CD4-positive, CD25-positive, alpha-beta regulatory T cell (primary cell): ENCODE data around the gene PCDH15. TPM values are rescaled to one million over a fixed set of nuclear protein-coding genes. Genes with fewer than 3 reads are reported as not detected.
A peak's percentile ranks its signal among the peaks of the same experiment; 100 is the strongest.
"Not testable (repeated sequence)": the region's sequence is repeated elsewhere in the genome, so short reads cannot be mapped to it uniquely, and the experiment has no call there.

Experiments
- ATAC-seq, 2 donors: fragments of 150-1000 bp; cut with Tn5 transposase; one replicate each; pipeline ENCODE4 v1.10.0; 2021; ENCODE audit warnings: low read depth in 2 of 2, moderate number of reproducible peaks in 2 of 2, moderate library complexity in 1 of 2
- DNase-seq, 3 donors: peaks; one replicate each; pipeline versions ENCODE4 v3.0.0 to v3.0.0-alpha.2; 2012 to 2022; ENCODE audit warnings: mixed read lengths in 1 of 3
- H3K27ac ChIP-seq: one replicate; pipeline ENCODE4 v1.7.0; 2013; ENCODE audit warnings: mild to moderate bottlenecking, low read length; ENCODE audit not compliant: insufficient read depth, poor library complexity, severe bottlenecking
- H3K27me3 ChIP-seq: one replicate; pipeline ENCODE4 v1.7.0; 2013; ENCODE audit warnings: low read length; ENCODE audit not compliant: control insufficient read depth, insufficient read depth
- H3K36me3 ChIP-seq: one replicate; pipeline ENCODE4 v1.7.0; 2013; ENCODE audit warnings: mild to moderate bottlenecking, low read length, moderate library complexity; ENCODE audit not compliant: control insufficient read depth, insufficient read depth
- H3K4me1 ChIP-seq: 2 replicates; pipeline ENCODE4 v1.7.0; 2013; ENCODE audit warnings: mild to moderate bottlenecking, low read length; ENCODE audit not compliant: insufficient read depth, control insufficient read depth, poor library complexity, severe bottlenecking
- H3K4me3 ChIP-seq: one replicate; pipeline ENCODE4 v1.7.0; 2013; ENCODE audit warnings: low read depth, mild to moderate bottlenecking, low read length, moderate library complexity
- H3K9me3 ChIP-seq, 2 experiments: 1 replicate in 1 of 2; 2 replicates in 1 of 2; pipeline ENCODE4 v1.7.0; 2013; ENCODE audit warnings: low read length in 2 of 2, mild to moderate bottlenecking in 1 of 2, moderate library complexity in 1 of 2; ENCODE audit not compliant: control insufficient read depth in 2 of 2
- H3K27ac Mint-ChIP-seq, 3 donors: one replicate each; pipeline ENCODE4 v1.8.0; 2020 to 2022; ENCODE audit warnings: mild to moderate bottlenecking in 3 of 3, mixed read lengths in 3 of 3, moderate library complexity in 2 of 3
- H3K27me3 Mint-ChIP-seq: one replicate; pipeline ENCODE4 v1.8.0; 2022; ENCODE audit warnings: mild to moderate bottlenecking, mixed read lengths
- H3K36me3 Mint-ChIP-seq: one replicate; pipeline ENCODE4 v1.8.0; 2020; ENCODE audit warnings: mixed read lengths
- H3K4me1 Mint-ChIP-seq, 4 donors: one replicate each; pipeline ENCODE4 v1.8.0; 2020 to 2022; ENCODE audit warnings: mixed read lengths in 4 of 4, mild to moderate bottlenecking in 1 of 4
- H3K4me3 Mint-ChIP-seq, 4 donors: one replicate each; pipeline ENCODE4 v1.8.0; 2020 to 2022; ENCODE audit warnings: mild to moderate bottlenecking in 4 of 4, mixed read lengths in 4 of 4, moderate library complexity in 3 of 4
- H3K9me3 Mint-ChIP-seq, 7 donors: one replicate each; pipeline ENCODE4 v1.8.0; 2020 to 2022; ENCODE audit warnings: mixed read lengths in 7 of 7, mild to moderate bottlenecking in 3 of 7, moderate library complexity in 2 of 7
- polyA plus RNA-seq, 4 donors: library from polyadenylated mRNA; unstranded; fragments of 300-500 nt; fragmentation: Illumina TruSeq; gene quantifications; one replicate each; pipeline ENCODE4 v1.2.3, GENCODE V29; 2021
- total RNA-seq: library from RNA; stranded (reverse); gene quantifications from one replicate; pipeline ENCODE4 v1.2.3, GENCODE V29; 2022

PCDH15 gene
- total and polyA plus RNA-seq, 5 donors from 2014 or later, result not detected

GRCh38 chr10:54554028-54554427, 247.0 kb downstream of the PCDH15 start:
- H3K27ac Mint-ChIP-seq, result no peak overlapping the region
- H3K9me3 ChIP-seq, result no peaks in the 10 kb centered on the region

DNA sequence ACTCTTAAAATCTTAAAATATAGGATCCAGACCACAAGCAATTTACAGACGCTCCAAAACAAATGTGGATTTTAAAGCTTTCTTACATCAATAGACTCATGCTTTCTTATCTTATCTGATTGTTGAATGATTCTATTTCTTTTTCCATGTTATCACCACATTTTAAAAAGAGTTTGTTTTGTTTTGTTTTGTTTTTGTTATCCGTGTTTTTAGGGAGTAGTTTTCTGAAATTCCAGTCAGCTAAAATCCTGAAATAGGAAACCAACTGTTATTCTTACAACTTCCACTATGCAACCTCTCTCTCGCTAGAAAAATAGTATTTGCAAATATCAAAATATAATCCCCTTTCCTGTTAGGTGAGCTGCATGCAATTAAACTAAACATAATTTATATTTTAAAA, 251.0 kb downstream of the PCDH15 start:
- Histone ChIP-seq H3K9me3 (no peaks in the 10 kb centered on the region), H3K27me3 (no peaks in the 10 kb centered on the region), H3K4me3 (no peak overlapping the region), H3K4me1 (no peaks in the 10 kb centered on the region), H3K36me3 (no peaks in the 10 kb centered on the region), H3K27ac (no peak overlapping the region)
- Mint-ChIP-seq H3K4me1 (no peaks in the 10 kb centered on the region), H3K36me3 (no peaks in the 10 kb centered on the region), H3K27ac (no peak overlapping the region), H3K4me3 (no peak overlapping the region), H3K9me3 (peaks cover 0 to 19% (median 5%) of the 10 kb centered on the region in 7 donors), H3K27me3 (no peaks in the 10 kb centered on the region)
- DNase-seq (no peak), ATAC-seq (no peak)

More at GRCh38 chr10:54554028-54554427, 247.0 kb downstream of the PCDH15 start:
- Mint-ChIP-seq H3K4me3 (no peak overlapping the region), H3K4me1 (no peaks in the 10 kb centered on the region), H3K36me3 (no peaks in the 10 kb centered on the region), H3K9me3 (peaks cover 0 to 13% (median 7%) of the 10 kb centered on the region in 7 donors), H3K27me3 (no peaks in the 10 kb centered on the region)
- Histone ChIP-seq H3K4me3 (no peak overlapping the region), H3K36me3 (no peaks in the 10 kb centered on the region), H3K27ac (no peak overlapping the region), H3K27me3 (no peaks in the 10 kb centered on the region), H3K4me1 (no peaks in the 10 kb centered on the region)
- ATAC-seq, result no peak
- no peak for DNase-seq

GRCh38 chr10:54531296-54531695, 269.7 kb downstream of the PCDH15 start:
- Mint-ChIP-seq H3K9me3 (peaks cover 4 to 33% (median 7%) of the 10 kb centered on the region in 7 donors), H3K36me3 (no peaks in the 10 kb centered on the region), H3K27me3 (no peaks in the 10 kb centered on the region), H3K27ac (no peak overlapping the region), H3K4me3 (no peak overlapping the region), H3K4me1 (no peaks in the 10 kb centered on the region)
- DNase-seq (no peak), ATAC-seq (no peak)
- Histone ChIP-seq H3K4me3 (no peak overlapping the region), H3K27me3 (no peaks in the 10 kb centered on the region), H3K4me1 (no peaks in the 10 kb centered on the region), H3K9me3 (peaks cover 0 to 4% of the 10 kb centered on the region in 2 experiments), H3K27ac (no peak overlapping the region), H3K36me3 (no peaks in the 10 kb centered on the region)

GRCh38 chr10:54530299-54530698, 270.7 kb downstream of the PCDH15 start:
- Histone ChIP-seq H3K36me3 (no peaks in the 10 kb centered on the region), H3K4me3 (no peak overlapping the region), H3K9me3 (peaks cover 0 to 4% of the 10 kb centered on the region in 2 experiments), H3K4me1 (no peaks in the 10 kb centered on the region), H3K27me3 (no peaks in the 10 kb centered on the region), H3K27ac (no peak overlapping the region)
- Mint-ChIP-seq H3K27ac (no peak overlapping the region), H3K4me3 (no peak overlapping the region), H3K4me1 (no peaks in the 10 kb centered on the region), H3K36me3 (no peaks in the 10 kb centered on the region), H3K27me3 (no peaks in the 10 kb centered on the region), H3K9me3 (peaks cover 4 to 36% (median 7%) of the 10 kb centered on the region in 7 donors)
- no peak for ATAC-seq
- no peak for DNase-seq

DNA sequence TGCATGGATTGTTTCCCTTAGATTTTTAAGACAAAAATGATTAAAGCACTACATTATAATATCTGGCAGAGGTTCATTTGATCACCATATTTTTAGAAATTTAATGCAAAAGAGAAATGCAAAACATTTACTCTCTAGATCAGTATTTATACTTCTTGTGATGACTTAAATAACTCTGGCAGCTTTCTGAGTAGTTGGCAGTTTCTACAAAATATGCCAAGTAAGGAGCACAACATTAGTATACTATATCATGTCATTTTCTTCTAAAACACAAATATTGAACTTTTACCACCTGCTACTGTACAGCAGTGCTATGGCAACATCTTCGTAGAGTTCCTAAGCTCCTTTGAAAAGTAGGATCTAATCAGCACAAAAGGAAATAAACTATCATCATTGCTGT, 275.2 kb downstream of the PCDH15 start:
- no peak overlapping the region for H3K27ac Mint-ChIP-seq
- Histone ChIP-seq H3K36me3 (no peaks in the 10 kb centered on the region), H3K27me3 (no peaks in the 10 kb centered on the region), H3K4me1 (no peaks in the 10 kb centered on the region), H3K9me3 (peaks cover 0 to 4% of the 10 kb centered on the region in 2 experiments), H3K4me3 (no peak overlapping the region), H3K27ac (no peak overlapping the region)
- DNase-seq (no peak), ATAC-seq (no peak)
- H3K9me3 Mint-ChIP-seq, result peaks cover 4 to 31% (median 9%) of the 10 kb centered on the region in 7 donors
- no peaks in the 10 kb centered on the region for H3K36me3 Mint-ChIP-seq
- no peaks in the 10 kb centered on the region for H3K27me3 Mint-ChIP-seq
- no peak overlapping the region for H3K4me3 Mint-ChIP-seq
- no peaks in the 10 kb centered on the region for H3K4me1 Mint-ChIP-seq

- H3K9me3 ChIP-seq, H3K4me3 ChIP-seq, H3K27ac Mint-ChIP-seq, H3K4me3 Mint-ChIP-seq, H3K27me3 ChIP-seq, H3K36me3 ChIP-seq, H3K4me1 Mint-ChIP-seq, H3K27me3 Mint-ChIP-seq, DNase-seq, H3K4me1 ChIP-seq, H3K36me3 Mint-ChIP-seq, ATAC-seq, H3K27ac ChIP-seq: not testable (repeated sequence)
- peaks cover 0 to 18% (median 7%) of the 10 kb centered on the region in 7 donors for H3K9me3 Mint-ChIP-seq
Measured at GRCh38 chr10:54515244-54515643, 285.8 kb downstream of the PCDH15 start.

GRCh38 chr10:54503863-54504262, 297.2 kb downstream of the PCDH15 start:
- H3K4me3 Mint-ChIP-seq, result no peak overlapping the region
- no peaks in the 10 kb centered on the region for H3K27me3 ChIP-seq
- no peaks in the 10 kb centered on the region for H3K4me1 ChIP-seq
- no peaks in the 10 kb centered on the region for H3K27me3 Mint-ChIP-seq
- no peak overlapping the region for H3K4me3 ChIP-seq
- H3K36me3 ChIP-seq, result no peaks in the 10 kb centered on the region
- DNase-seq, result no peak
- H3K27ac Mint-ChIP-seq, result peak overlapping the region in 1 of 3 donors; percentile 6
- ATAC-seq, result no peak
- H3K27ac ChIP-seq, result no peak overlapping the region
- peaks cover 0 to 3% of the 10 kb centered on the region in 2 experiments for H3K9me3 ChIP-seq
- no peaks in the 10 kb centered on the region for H3K4me1 Mint-ChIP-seq
- H3K9me3 Mint-ChIP-seq, result peaks cover 4 to 17% (median 13%) of the 10 kb centered on the region in 7 donors
- no peaks in the 10 kb centered on the region for H3K36me3 Mint-ChIP-seq

DNA sequence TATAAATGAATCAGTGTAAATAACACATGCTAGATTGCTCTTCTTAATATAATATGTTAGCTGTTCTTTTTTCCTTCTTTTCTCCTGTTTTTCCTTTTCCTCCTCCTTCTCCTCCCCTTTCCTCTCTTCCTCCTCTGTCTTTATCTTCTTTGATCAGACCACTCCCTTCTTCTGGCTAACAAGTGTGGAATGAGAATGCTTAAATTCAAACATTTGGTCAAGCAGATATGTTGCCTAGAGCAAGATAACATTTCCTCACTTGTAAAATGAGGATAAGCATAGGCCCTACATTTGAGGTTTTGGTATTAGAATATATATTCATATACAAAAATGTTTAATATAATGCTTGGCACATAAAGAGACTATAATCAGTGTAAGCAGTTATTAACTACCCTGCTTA, 299.1 kb downstream of the PCDH15 start:
- H3K27me3 ChIP-seq, result no peaks in the 10 kb centered on the region
- H3K4me3 Mint-ChIP-seq, result no peak overlapping the region
- H3K36me3 Mint-ChIP-seq, result no peaks in the 10 kb centered on the region
- peaks cover 2 to 7% of the 10 kb centered on the region in 2 experiments for H3K9me3 ChIP-seq
- H3K4me1 ChIP-seq, result no peaks in the 10 kb centered on the region
- H3K36me3 ChIP-seq, result no peaks in the 10 kb centered on the region
- no peak for DNase-seq
- no peaks in the 10 kb centered on the region for H3K27me3 Mint-ChIP-seq
- no peak overlapping the region for H3K4me3 ChIP-seq
- no peak overlapping the region for H3K27ac Mint-ChIP-seq
- peaks cover 4 to 21% (median 13%) of the 10 kb centered on the region in 7 donors for H3K9me3 Mint-ChIP-seq
- no peaks in the 10 kb centered on the region for H3K4me1 Mint-ChIP-seq
- ATAC-seq, result no peak
- H3K27ac ChIP-seq, result no peak overlapping the region
